NCI-H2107 treated with DMSO at 0.1 percent for 48 hours (cell line): Measurements from ENCODE around the gene NDFIP2.

Source experiments
- DNase-seq: peaks from one replicate; lab custom pipeline; 2025; ENCODE audit not compliant: unreplicated experiment; lab: John Stamatoyannopoulos, UW

The NDFIP2 gene

DNA sequence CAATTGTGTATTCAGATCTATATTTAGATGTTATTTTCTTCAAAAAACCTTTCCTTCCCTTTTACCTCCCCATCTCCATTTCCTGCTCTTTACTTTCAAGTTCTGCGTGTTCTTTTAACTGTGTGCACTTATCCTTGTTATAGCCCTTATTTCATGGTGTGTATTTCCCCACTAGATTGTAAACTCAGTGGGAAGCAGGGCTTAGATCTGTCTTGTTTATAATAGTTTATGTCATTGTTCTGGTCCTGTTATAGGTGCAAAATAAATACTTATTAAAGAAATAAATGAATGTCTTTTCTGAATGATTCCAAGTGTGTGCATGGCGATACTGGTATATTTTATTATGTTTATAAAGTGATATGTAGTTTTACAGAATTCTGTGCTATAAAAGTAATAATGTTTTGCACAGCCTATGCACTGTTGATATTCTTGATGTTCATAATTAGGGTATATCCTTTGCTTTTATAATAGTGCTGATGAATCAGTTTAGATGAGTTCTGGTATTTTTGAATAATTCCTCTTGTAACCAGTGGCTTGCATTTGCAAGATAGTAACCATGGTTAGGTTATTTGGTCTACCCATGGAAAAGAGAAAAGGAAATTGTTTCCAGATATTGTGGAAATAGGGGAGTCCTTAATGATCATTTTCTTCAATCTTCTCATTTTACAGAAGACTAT is 12.1 kb downstream of the NDFIP2 start:
- no peak for DNase-seq

- DNase-seq: no peak
Observed at GRCh38 chr13:79496188-79496587, 15.2 kb downstream of the NDFIP2 start.

DNA sequence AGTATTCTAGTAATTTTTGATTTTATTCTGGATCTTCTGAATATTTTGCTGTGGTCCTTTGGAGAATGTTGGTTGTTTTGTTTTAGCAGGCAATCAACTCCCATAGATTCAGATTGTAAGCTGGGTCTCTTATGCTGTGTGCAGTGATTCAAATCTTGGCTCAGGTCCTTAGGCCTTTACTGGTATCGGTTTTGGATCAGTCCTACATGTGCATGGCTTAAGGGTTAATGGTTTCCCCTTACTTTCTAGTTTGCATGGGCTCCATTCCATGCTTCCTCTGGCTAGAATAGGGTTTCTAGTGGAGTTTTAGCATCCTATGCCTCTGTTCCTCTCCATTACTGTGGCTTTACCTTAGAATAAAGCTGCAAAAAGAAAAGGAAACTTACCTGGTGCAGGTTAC is 16.1 kb downstream of the NDFIP2 start:
- no peak for DNase-seq

- no peak for DNase-seq
Observed at GRCh38 chr13:79497852-79498251, 16.9 kb downstream of the NDFIP2 start.

DNA sequence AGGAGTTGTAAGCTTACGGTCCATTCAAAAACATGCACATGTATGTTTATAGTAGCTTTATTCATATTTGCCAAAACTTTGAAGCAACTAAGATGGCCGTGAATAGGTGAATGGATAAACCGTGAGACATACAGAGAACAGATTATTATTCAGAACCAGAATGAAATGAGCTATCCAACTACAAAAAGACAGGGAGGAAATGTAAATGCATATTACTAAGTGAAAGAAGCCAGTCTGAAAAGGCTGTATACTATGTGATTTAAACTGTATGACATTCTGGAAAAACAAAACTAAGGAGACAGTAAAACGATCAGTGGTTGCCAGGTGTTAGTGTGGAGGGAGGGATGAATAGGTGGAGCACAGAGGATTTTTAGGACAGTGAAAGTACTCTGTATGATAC is 19.9 kb downstream of the NDFIP2 start:
- no peak for DNase-seq

GRCh38 chr13:79501538-79502232 is 20.7 kb downstream of the NDFIP2 start:
- DNase-seq: no peak

GRCh38 chr13:79502859-79503468 is 22.0 kb downstream of the NDFIP2 start:
- DNase-seq: no peak

DNA sequence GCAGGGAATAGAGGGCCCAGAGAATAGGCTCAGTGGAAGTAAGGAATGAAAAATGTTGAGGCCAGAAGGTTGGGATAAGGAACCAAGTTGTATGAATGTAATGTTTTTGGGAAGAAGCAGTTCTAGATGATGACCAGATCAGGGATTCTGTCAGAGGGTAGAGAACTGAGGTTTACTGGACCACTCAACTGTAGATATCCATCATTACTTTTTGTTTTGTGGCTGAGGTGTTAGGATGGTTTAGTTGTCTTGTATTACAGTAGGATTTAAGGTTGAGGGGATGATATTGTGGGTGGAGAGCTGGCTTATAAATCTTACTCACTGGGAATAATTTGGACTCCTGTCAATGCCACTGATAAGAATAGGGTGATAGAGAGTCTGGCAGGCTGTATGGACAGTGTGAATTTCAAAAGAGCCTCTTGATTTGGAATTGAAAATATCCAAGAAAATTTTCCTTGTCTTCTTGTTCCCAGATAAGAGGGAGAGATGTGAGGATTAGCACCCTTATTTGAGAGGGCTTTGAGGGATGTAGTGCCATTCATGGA is 22.6 kb downstream of the NDFIP2 start:
- DNase-seq: no peak

GRCh38 chr13:79508224-79508961 is 27.4 kb downstream of the NDFIP2 start:
- no peak for DNase-seq

GRCh38 chr13:79511611-79512010 is 30.7 kb downstream of the NDFIP2 start:
- DNase-seq: no peak

DNA sequence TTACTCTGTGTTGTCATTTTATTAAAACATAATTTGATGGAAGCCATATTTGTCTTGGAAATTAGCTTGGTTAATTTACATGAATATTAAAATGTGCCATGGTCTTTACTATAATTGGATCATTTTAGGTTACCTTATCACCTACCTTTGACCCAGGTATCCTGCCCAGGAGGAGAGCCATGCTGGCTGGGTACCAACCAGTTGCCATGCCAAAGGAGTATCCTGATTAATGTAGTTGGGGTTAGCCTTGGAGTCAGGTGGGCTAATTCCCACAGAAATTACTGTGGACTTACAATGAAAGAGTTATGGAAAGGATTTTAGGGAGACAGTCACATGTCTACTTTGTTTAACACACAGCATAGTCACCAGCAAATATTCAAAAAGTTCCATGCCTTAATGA is 32.0 kb downstream of the NDFIP2 start:
- DNase-seq: no peak

GRCh38 chr13:79516595-79516994 is 35.6 kb downstream of the NDFIP2 start:
- no peak for DNase-seq

- no peak for DNase-seq
Observed at GRCh38 chr13:79519255-79519654, 38.3 kb downstream of the NDFIP2 start.

- no peak for DNase-seq
Observed at GRCh38 chr13:79522583-79522982, 41.6 kb downstream of the NDFIP2 start.

DNA sequence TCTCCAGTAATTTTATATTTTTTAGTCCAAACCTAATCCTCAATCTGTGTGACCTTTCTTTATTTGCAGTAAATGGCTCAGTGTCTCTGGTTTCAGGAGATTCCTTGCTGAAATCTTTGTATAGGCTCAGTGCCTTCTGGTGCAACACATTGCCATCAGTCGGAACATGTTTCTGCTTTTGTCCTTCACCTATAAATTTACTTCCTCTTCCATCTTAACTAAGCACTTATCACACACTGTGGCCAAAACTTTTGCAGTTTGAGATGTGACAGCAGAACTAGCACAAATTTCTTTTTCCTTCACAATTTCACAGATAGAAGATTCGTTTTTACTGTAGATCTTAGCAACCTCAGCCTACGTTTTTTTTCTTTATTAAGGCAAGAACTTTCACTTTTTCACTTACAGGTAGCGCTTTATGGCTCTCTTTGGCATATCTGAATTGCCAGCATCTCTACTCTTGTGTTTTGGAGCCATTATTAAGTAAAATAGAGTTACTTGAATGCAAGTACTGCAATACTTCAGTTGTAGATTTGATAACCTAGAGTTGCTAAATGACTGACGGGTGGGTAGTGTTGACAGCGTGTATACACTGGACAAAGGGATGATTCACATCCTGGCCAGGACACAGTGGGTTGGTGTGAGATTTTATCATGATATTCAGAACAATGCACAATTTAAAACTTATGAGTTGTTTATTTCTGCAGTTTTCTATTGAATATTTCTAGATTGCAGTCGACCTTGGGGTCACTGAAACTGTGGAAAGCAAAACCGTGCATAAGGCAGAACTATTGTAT is 44.3 kb downstream of the NDFIP2 start:
- DNase-seq: no peak

- DNase-seq: no peak
Observed at GRCh38 chr13:79527698-79528097, 46.7 kb downstream of the NDFIP2 start.

DNA sequence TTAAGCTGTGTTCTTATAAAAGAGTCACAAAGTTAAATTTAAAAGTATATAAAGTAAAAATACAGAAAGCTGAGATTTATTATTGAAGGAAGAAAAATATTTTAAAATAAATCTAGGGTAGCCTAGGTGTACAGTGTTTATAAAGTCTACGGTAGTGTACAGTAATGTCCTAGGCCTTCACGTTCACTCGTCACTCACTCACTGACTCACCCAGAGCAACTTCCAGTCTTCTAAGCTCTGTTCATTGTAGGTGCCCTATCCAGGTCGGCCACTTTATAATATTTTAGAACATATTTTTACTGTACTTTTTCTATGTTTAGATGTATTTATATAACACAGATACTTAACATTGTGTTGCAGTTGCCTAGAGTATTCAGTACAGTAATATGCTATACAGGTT is 47.4 kb downstream of the NDFIP2 start:
- DNase-seq: no peak

DNA sequence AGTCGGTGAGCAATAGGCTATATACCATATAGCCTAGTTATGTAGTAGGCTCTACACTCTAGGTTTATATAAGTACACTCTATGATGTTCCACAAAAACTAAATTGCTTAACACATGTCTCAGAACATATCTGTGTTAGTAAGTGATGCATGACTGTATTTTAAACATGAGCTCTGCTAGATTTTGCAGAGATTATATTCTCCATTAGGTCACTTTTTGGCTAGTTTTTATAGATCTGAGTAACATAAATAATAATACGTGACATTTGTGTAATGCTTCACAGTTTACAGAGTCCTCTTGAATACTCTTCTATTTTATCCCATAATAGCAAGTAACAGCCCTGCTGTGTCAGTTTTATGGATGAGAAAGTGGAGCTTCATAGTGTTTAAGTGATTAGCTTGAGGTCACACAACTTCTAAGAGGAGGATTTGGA is 47.8 kb downstream of the NDFIP2 start:
- DNase-seq: no peak

GRCh38 chr13:79529817-79530216 is 48.9 kb downstream of the NDFIP2 start:
- no peak for DNase-seq

DNA sequence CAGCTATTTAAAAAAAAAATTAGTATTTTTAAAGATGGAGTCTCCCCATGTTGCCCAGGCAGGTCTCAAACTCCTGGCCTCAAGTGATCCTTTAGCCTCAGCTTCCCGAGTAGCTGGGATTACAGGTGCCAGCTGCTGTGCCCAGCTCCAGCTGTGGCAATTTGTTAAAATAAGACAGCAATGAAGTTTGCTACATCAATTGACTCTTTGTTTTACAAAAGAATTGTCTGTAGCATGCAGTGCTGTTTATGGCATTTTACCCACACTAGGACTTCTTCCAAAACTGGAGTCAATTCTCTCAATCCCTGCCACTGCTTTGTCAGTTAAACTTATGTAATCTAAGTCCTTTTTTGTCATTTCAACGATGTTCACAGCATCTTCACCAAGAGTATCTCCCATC is 49.3 kb downstream of the NDFIP2 start:
- DNase-seq: no peak
